Fibroblast of pulmonary artery (primary cell): ENCODE results near the gene ATP10B.

Source experiments
- DNase-seq: peaks from one replicate; pipeline ENCODE4 v3.0.0-alpha.2; 2010; ENCODE audit warnings: low read depth
- H3K4me3 ChIP-seq: replicated peaks from 2 replicates; pipeline ENCODE4 v1.5.1; 2011; ENCODE audit warnings: low read depth, mild to moderate bottlenecking, control low read depth, low read length, moderate library complexity
- CTCF ChIP-seq: IDR thresholded peaks from 2 replicates; pipeline ENCODE4 v1.5.1; 2011; ENCODE audit warnings: mild to moderate bottlenecking, control low read depth, low read length, inconsistent platforms; ENCODE audit errors: missing control alignments

The ATP10B gene

GRCh38 chr5:160657068-160657507 is 194.9 kb downstream of the ATP10B start:
- no peak overlapping the region for H3K4me3 ChIP-seq
- TF ChIP-seq CTCF: no peak
- no peak for DNase-seq

GRCh38 chr5:160655717-160656116 is 196.3 kb downstream of the ATP10B start:
- no peak overlapping the region for H3K4me3 ChIP-seq
- no peak for TF ChIP-seq CTCF
- DNase-seq: no peak

- TF ChIP-seq CTCF: no peak
- no peak overlapping the region for H3K4me3 ChIP-seq
- no peak for DNase-seq
These were observed 200.0 kb downstream of the ATP10B start for GRCh38 chr5:160651692-160652645.

GRCh38 chr5:160649304-160649703 is 202.7 kb downstream of the ATP10B start:
- TF ChIP-seq CTCF: no peak
- no peak for DNase-seq

GRCh38 chr5:160646033-160646432 is 206.0 kb downstream of the ATP10B start:
- no peak overlapping the region for H3K4me3 ChIP-seq
- no peak for DNase-seq
- no peak for TF ChIP-seq CTCF

More at GRCh38 chr5:160649304-160649703, 202.7 kb downstream of the ATP10B start:
- H3K4me3 ChIP-seq: no peak overlapping the region

GRCh38 chr5:160643616-160644240 is 208.3 kb downstream of the ATP10B start:
- no peak for DNase-seq
- no peak for TF ChIP-seq CTCF
- H3K4me3 ChIP-seq: no peak overlapping the region

GRCh38 chr5:160641405-160641804 is 210.6 kb downstream of the ATP10B start:
- no peak for TF ChIP-seq CTCF
- no peak overlapping the region for H3K4me3 ChIP-seq
- no peak for DNase-seq
